ENCODE measurements around the gene TSPY9.
"Not testable (repeated sequence)": the region's sequence is repeated elsewhere in the genome, so short reads cannot be mapped to it uniquely, and the experiment has no call there.

Gene TSPY9, protein sequence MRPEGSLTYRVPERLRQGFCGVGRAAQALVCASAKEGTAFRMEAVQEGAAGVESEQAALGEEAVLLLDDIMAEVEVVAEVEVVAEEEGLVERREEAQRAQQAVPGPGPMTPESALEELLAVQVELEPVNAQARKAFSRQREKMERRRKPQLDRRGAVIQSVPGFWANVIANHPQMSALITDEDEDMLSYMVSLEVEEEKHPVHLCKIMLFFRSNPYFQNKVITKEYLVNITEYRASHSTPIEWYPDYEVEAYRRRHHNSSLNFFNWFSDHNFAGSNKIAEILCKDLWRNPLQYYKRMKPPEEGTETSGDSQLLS

DNA sequence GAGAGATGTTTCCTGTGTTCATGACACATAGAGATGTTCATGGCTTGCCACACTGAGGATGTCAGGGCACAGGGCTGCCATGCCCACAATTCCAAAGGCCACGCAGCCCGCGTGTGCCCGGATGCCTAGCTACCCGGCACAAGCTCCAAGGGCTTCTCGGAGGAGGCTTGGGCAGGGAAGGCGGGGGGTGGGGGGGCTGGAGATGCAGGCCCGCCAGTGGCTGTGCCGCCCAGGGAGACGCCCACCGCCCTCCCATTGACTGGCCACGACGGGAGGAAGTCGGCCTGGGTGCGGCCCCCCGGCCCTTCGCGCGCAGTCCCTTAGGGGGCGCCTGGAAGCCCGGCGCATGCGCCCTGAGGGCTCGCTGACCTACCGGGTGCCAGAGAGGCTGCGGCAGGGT, at the start of gene TSPY9:
Gene TSPY9 (plus strand): TSS at position 301 of the 400 bp plus-strand sequence. CDS start 46 bp downstream, at position 347.
- in situ Hi-C loops (cut with HindIII; ENCODE audit: low pct_ligation_motif_present, low sequenced_read_pairs); H3K36me3 ChIP-seq (replicated peaks); H3K27ac ChIP-seq; H3K27me3 ChIP-seq (replicated peaks); H3K4me3 ChIP-seq (ENCODE audit: low read depth, low read length); DNase-seq: not testable (repeated sequence)

DNA sequence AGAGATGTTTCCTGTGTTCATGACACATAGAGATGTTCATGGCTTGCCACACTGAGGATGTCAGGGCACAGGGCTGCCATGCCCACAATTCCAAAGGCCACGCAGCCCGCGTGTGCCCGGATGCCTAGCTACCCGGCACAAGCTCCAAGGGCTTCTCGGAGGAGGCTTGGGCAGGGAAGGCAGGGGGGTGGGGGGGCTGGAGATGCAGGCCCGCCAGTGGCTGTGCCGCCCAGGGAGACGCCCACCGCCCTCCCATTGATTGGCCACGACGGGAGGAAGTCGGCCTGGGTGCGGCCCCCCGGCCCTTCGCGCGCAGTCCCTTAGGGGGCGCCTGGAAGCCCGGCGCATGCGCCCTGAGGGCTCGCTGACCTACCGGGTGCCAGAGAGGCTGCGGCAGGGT, 20.4 kb upstream of the TSPY9 start, which contains the start of gene TSPY1:
Gene TSPY1 (plus strand): TSS at position 301 of the 400 bp plus-strand sequence. CDS start 46 bp downstream, at position 347.
- DNase-seq; H3K36me3 ChIP-seq (replicated peaks); H3K27ac ChIP-seq; H3K4me3 ChIP-seq (ENCODE audit: low read depth, low read length); H3K27me3 ChIP-seq (replicated peaks); in situ Hi-C loops (cut with HindIII; ENCODE audit: low pct_ligation_motif_present, low sequenced_read_pairs): not testable (repeated sequence)

DNA sequence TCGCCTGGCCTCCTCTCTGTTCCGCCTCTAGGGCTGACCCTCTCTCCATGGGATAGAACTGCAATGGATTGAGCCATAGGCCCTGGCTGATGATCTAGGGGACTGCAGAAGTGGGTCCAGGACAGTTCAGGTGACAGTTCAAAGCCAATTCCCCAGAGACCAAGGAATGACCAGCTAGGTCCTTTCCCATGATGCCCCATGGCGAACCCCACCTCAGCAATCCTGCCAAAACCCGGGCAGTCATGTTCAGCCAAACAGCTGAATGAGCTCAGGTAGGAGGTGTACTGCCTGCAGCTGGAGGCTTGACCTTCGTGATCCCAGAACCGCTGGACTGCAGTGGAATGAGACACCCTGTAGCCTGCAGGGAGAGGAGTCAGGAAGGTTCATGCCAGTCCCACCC, 17.3 kb downstream of the TSPY9 start:
- H3K4me3 ChIP-seq (ENCODE audit: low read depth, low read length); H3K27ac ChIP-seq; H3K36me3 ChIP-seq (replicated peaks); in situ Hi-C loops (cut with HindIII; ENCODE audit: low pct_ligation_motif_present, low sequenced_read_pairs); H3K27me3 ChIP-seq (replicated peaks); DNase-seq: not testable (repeated sequence)

DNA sequence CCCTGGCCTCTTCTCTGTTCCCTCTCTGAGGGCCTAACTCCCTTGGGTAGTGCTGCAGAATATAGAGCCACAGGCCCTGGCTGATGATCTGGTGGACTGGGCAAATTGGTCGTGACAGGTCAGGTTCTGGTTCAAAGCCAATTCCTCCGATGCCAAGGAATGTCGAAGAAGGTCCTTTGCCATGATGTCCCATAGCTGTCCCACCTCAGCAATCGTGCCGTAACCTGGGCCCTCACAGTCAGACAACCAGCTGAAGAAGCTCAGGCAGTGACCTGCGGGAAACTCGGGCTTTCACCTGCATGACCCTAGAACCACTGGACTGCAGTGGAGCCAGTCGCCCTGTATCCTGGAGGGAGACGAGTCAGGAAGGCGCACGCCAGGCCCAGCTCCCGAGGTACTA, 29.2 kb downstream of the TSPY9 start:
- H3K27me3 ChIP-seq (replicated peaks); H3K27ac ChIP-seq; H3K36me3 ChIP-seq (replicated peaks); DNase-seq; in situ Hi-C loops (cut with HindIII; ENCODE audit: low pct_ligation_motif_present, low sequenced_read_pairs); H3K4me3 ChIP-seq (ENCODE audit: low read depth, low read length): not testable (repeated sequence)

DNA sequence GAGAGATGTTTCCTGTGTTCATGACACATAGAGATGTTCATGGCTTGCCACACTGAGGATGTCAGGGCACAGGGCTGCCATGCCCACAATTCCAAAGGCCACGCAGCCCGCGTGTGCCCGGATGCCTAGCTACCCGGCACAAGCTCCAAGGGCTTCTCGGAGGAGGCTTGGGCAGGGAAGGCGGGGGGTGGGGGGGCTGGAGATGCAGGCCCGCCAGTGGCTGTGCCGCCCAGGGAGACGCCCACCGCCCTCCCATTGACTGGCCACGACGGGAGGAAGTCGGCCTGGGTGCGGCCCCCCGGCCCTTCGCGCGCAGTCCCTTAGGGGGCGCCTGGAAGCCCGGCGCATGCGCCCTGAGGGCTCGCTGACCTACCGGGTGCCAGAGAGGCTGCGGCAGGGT, 40.5 kb downstream of the TSPY9 start, which contains the start of gene TSPY10:
Gene TSPY10 (plus strand): TSS at position 301 of the 400 bp plus-strand sequence. CDS start 46 bp downstream, at position 347.
- H3K27ac ChIP-seq; DNase-seq; H3K36me3 ChIP-seq (replicated peaks); H3K4me3 ChIP-seq (ENCODE audit: low read depth, low read length); H3K27me3 ChIP-seq (replicated peaks); in situ Hi-C loops (cut with HindIII; ENCODE audit: low pct_ligation_motif_present, low sequenced_read_pairs): not testable (repeated sequence)

Measured in brain microvascular endothelial cell (primary cell).